Measurements from ENCODE around the gene AKNA. TPM values are rescaled to one million over a fixed set of nuclear protein-coding genes. Genes with fewer than 3 reads are reported as not detected.

The AKNA gene
- total and polyA plus RNA-seq, 2 of the 8 experiments (the other 6 are each of a cell fraction or from before 2014, with no cell fraction given) = 21.0 to 27.4 TPM

DNA sequence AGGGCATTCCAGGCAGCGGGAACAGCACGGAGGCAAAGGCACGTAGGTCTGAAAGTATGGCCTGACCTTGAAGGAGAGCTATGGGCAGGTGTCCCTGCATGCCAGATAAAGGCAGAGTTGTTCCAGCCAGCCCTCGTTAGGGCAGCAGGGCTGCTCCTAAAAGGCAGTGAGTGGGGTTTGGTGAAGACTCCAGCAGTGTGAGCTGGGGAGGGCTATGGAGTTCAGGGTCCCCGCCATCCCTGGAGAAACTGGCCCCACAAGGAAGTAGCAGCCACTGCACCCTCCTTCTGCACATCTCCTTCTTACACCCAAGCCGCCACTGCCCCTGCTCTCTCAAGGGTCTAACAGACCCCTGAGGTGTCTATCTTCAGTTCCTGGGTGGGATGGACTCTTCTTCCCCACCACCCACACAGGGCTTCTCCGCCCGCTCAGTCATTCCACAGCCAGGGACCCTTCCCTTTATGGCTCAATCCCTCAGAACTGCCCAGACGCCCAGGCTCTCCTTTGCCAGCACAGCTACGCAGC, 1.4 kb downstream of the AKNA start:
- H2BK12ac ChIP-seq (ENCODE audit: low read depth, low read length) = no peak overlapping the region; the same call in 1 of the 2 replicates
- DNase-seq (ENCODE audit: low read depth in 1 of 2, low spot score in 2 of 2) (no peak), FAIRE-seq (no peak)
- H4K91ac ChIP-seq (replicated peaks; ENCODE audit: insufficient read length, low read length) = peak overlapping the region; percentile 45
- no peak overlapping the region for H2AFZ ChIP-seq (ENCODE audit: low read length)
- H2BK5ac ChIP-seq (ENCODE audit: low read depth, low read length) = no peak overlapping the region
- H3K23me2 ChIP-seq (ENCODE audit: low read depth, low read length) = no peaks in the 10 kb centered on the region
- no peak overlapping the region for H3K27ac ChIP-seq (ENCODE audit: low read depth, low read length)
- no peak overlapping the region for H3K9ac ChIP-seq (replicated peaks in 1 of 4; ENCODE audit: extremely low read depth in 1 of 4, low read depth in 3 of 4, low read length in 3 of 4)
- H4K20me1 ChIP-seq (replicated peaks in 1 of 2; ENCODE audit: control insufficient read depth in 1 of 2, insufficient read depth in 2 of 2, low read length in 2 of 2) = no peaks in the 10 kb centered on the region
- no peaks in the 10 kb centered on the region; a peak in 1 of 7 replicates for H3K27me3 ChIP-seq (replicated peaks in 1 of 4; ENCODE audit: control insufficient read depth in 3 of 4, extremely low read depth in 1 of 4, insufficient read depth in 3 of 4, low read length in 3 of 4)
- no peak overlapping the region for H3K14ac ChIP-seq (ENCODE audit: insufficient read length)
- no peaks in the 10 kb centered on the region; a peak in 1 of 8 replicates for H3K36me3 ChIP-seq (ENCODE audit: control insufficient read depth in 2 of 4, insufficient read depth in 4 of 4, low read length in 3 of 4)
- peaks cover 3% of the 10 kb centered on the region; the same call in 1 of the 2 replicates for H3K79me1 ChIP-seq (ENCODE audit: low read depth, low read length)
- H3K18ac ChIP-seq (ENCODE audit: extremely low read depth, low read length) = no peak overlapping the region
- no peak overlapping the region for H4K8ac ChIP-seq (ENCODE audit: extremely low read depth, insufficient read depth, low read length)
- CTCF ChIA-PET (ENCODE audit: partially characterized antibody) = interaction anchor here (0.7 to 3.9 kb wide), 12 partner anchors 9 to 266 kb away, joined by 3 to 9 read pairs (median 3); partner anchors contain the start of gene ATP6V1G1
- peak overlapping the region; percentile 32; the same call in 1 of the 2 replicates for H2BK15ac ChIP-seq (ENCODE audit: low read length)
- H4K5ac ChIP-seq (ENCODE audit: insufficient read length, low read depth, low read length) = no peak overlapping the region
- H3K4me2 ChIP-seq (ENCODE audit: insufficient read depth in 1 of 2, low read depth in 2 of 2, low read length in 2 of 2) = peak overlapping the region; percentile 43 to 56; a peak in 3 of 4 replicates
- no peaks in the 10 kb centered on the region for H3K9me3 ChIP-seq (ENCODE audit: insufficient read depth in 2 of 2, low read depth in 1 of 2, low read length in 1 of 2)
- POLR2A ChIA-PET (ENCODE audit: partially characterized antibody) = interaction anchor here (1.0 to 10.9 kb wide), 7 partner anchors 9 to 293 kb away, joined by 3 to 67 read pairs (median 5); no protein-coding TSS in a partner anchor
- no peak overlapping the region for H2BK120ac ChIP-seq (replicated peaks; ENCODE audit: low read depth, low read length)
- peaks cover 0 to 2% of the 10 kb centered on the region in 2 experiments; a peak in 1 of 4 replicates for H3K79me2 ChIP-seq (ENCODE audit: control insufficient read depth in 1 of 2, insufficient read depth in 2 of 2, low read length in 2 of 2)
- H3K4me3 ChIP-seq (ENCODE audit: extremely low read depth in 1 of 4, insufficient read depth in 2 of 4, low read depth in 3 of 4, low read length in 4 of 4) = peak overlapping the region in 1 of 4 experiments; percentile 46; a peak in 1 of 8 replicates
- no peak for TF ChIP-seq RAD21 (IDR thresholded peaks at IDR 0.05 in 1 of 2, conservative IDR thresholded peaks at IDR 0.05 in 1 of 2; ENCODE audit: low read depth in 2 of 2, low read length in 2 of 2)
- TF ChIP-seq KDM4A (IDR thresholded peaks at IDR 0.05; ENCODE audit: low read depth, low read length, severe bottlenecking) = no peak
- TF ChIP-seq KDM5A (IDR thresholded peaks at IDR 0.05; ENCODE audit: low read length) = no peak
- TF ChIP-seq PHF8 (conservative IDR thresholded peaks at IDR 0.05; ENCODE audit: low read depth, low read length) = no peak
- no peak for TF ChIP-seq TAF7 (optimal IDR thresholded peaks at IDR 0.05; ENCODE audit: borderline replicate concordance, low read depth, low read length)
- no peak for TF ChIP-seq SAP30 (IDR thresholded peaks at IDR 0.05; ENCODE audit: insufficient read depth, insufficient replicate concordance, low read length)
- TF ChIP-seq JUN (IDR thresholded peaks at IDR 0.05; ENCODE audit: low read depth, low read length) = no peak
- no peak for TF ChIP-seq SP2 (IDR thresholded peaks at IDR 0.05; ENCODE audit: low read length)
- no peak for TF ChIP-seq TAF1 (IDR thresholded peaks at IDR 0.05; ENCODE audit: low read depth, low read length)
- TF ChIP-seq, protein P1, sequence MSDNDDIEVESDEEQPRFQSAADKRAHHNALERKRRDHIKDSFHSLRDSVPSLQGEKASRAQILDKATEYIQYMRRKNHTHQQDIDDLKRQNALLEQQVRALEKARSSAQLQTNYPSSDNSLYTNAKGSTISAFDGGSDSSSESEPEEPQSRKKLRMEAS (IDR thresholded peaks at IDR 0.05) = no peak
- TF ChIP-seq SUZ12 (IDR thresholded peaks at IDR 0.05; ENCODE audit: low read length) = no peak
- no peak overlapping the region; the same call in 1 of the 2 replicates for H2AK5ac ChIP-seq (ENCODE audit: low read depth, low read length)
- H3K56ac ChIP-seq (replicated peaks; ENCODE audit: insufficient read length, low read depth, low read length) = no peak overlapping the region
- 59% methylated on average over 9 of the region's 10 CpGs; no CpG with 5 or more reads in 1 of the 2 experiments for WGBS, 2 experiments (ENCODE audit: extremely low coverage in 1 of 2, insufficient coverage in 1 of 2, insufficient read length in 1 of 2, insufficient replicate concordance in 2 of 2, low coverage in 1 of 2, low lambda C conversion rate in 2 of 2, missing lambda C conversion rate in 1 of 2)
- peaks cover 19 to 55% (median 37%) of the 10 kb centered on the region in 4 experiments for H3K4me1 ChIP-seq (replicated peaks in 1 of 4; ENCODE audit: control insufficient read depth in 3 of 4, insufficient read depth in 4 of 4, low read length in 3 of 4)
- H3K23ac ChIP-seq (ENCODE audit: insufficient read length) = no peak overlapping the region
- peak overlapping the region; percentile 58 for H3K4ac ChIP-seq (replicated peaks; ENCODE audit: insufficient read length, low read depth, low read length)
- H2BK20ac ChIP-seq (ENCODE audit: low read length) = no peak overlapping the region
